ENCODE data around the gene PRKG1. TPM values are rescaled to one million over a fixed set of nuclear protein-coding genes. Genes with fewer than 3 reads are reported as not detected.

PRKG1 gene
- total and polyA plus RNA-seq, 2 experiments from 2014 or later, result 18.2 to 21.1 TPM

DNA sequence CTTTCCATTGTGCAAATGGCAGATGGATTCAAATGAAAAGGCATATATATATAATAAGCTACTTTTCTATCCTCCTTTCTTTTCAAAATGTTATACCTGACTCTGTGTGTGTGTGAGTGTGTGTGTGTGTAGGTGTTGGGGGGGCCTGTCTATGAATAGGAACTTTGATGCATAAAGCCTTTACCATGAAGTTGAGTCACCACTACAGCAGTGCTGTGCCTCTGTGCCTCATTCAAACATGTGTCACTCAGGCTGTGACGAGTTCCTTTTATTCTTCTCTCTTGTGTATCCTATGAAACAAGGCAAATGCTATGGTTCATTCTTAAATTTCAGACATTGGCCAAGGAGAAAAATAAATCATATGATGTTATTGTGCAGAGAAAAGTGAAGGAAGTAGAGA, 1187.1 kb downstream of the PRKG1 start:
- H4K20me1 ChIP-seq (replicated peaks; ENCODE audit: insufficient read depth), result no peaks in the 10 kb centered on the region
- H3F3A ChIP-seq (replicated peaks; ENCODE audit: low read depth), result no peaks in the 10 kb centered on the region
- H3K27me3 ChIP-seq (ENCODE audit: insufficient read depth), result no peaks in the 10 kb centered on the region
- H3K4me2 ChIP-seq, result no peak overlapping the region
- Mint-ChIP-seq H3K4me1 (peaks cover 31% of the 10 kb centered on the region), H3K9me3 (no peaks in the 10 kb centered on the region), H3K27me3 (ENCODE audit: insufficient read depth, low read depth, poor library complexity) (no peaks in the 10 kb centered on the region), H3K4me3 (no peak overlapping the region), H3K27ac (no peak overlapping the region), H3K36me3 (ENCODE audit: low read depth) (no peaks in the 10 kb centered on the region)
- TF ChIP-seq POLR2AphosphoS5 (IDR thresholded peaks at IDR 0.05; ENCODE audit: low read depth) (no peak), JUNB (IDR thresholded peaks at IDR 0.05; ENCODE audit: unreplicated experiment) (no peak), STAT1 (IDR thresholded peaks at IDR 0.05; ENCODE audit: unreplicated experiment) (no peak), EZH2phosphoT487 (IDR thresholded peaks at IDR 0.05; ENCODE audit: unreplicated experiment) (no peak), ZNF114 (CRISPR knock-in tag; IDR thresholded peaks at IDR 0.05) (no peak), EZH2 (IDR thresholded peaks at IDR 0.05; ENCODE audit: low read depth, unreplicated experiment) (no peak), ZNF331 (CRISPR knock-in tag; IDR thresholded peaks at IDR 0.05; ENCODE audit: low read depth) (no peak), NANOG (IDR thresholded peaks at IDR 0.05; ENCODE audit: borderline replicate concordance) (no peak), CREB1 (CRISPR knock-in tag; IDR thresholded peaks at IDR 0.05; ENCODE audit: low read depth) (no peak)
- TF ChIP-seq, protein P1, sequence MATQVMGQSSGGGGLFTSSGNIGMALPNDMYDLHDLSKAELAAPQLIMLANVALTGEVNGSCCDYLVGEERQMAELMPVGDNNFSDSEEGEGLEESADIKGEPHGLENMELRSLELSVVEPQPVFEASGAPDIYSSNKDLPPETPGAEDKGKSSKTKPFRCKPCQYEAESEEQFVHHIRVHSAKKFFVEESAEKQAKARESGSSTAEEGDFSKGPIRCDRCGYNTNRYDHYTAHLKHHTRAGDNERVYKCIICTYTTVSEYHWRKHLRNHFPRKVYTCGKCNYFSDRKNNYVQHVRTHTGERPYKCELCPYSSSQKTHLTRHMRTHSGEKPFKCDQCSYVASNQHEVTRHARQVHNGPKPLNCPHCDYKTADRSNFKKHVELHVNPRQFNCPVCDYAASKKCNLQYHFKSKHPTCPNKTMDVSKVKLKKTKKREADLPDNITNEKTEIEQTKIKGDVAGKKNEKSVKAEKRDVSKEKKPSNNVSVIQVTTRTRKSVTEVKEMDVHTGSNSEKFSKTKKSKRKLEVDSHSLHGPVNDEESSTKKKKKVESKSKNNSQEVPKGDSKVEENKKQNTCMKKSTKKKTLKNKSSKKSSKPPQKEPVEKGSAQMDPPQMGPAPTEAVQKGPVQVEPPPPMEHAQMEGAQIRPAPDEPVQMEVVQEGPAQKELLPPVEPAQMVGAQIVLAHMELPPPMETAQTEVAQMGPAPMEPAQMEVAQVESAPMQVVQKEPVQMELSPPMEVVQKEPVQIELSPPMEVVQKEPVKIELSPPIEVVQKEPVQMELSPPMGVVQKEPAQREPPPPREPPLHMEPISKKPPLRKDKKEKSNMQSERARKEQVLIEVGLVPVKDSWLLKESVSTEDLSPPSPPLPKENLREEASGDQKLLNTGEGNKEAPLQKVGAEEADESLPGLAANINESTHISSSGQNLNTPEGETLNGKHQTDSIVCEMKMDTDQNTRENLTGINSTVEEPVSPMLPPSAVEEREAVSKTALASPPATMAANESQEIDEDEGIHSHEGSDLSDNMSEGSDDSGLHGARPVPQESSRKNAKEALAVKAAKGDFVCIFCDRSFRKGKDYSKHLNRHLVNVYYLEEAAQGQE (IDR thresholded peaks at IDR 0.05; ENCODE audit: unreplicated experiment), result no peak
- TF ChIP-seq, protein P2, sequence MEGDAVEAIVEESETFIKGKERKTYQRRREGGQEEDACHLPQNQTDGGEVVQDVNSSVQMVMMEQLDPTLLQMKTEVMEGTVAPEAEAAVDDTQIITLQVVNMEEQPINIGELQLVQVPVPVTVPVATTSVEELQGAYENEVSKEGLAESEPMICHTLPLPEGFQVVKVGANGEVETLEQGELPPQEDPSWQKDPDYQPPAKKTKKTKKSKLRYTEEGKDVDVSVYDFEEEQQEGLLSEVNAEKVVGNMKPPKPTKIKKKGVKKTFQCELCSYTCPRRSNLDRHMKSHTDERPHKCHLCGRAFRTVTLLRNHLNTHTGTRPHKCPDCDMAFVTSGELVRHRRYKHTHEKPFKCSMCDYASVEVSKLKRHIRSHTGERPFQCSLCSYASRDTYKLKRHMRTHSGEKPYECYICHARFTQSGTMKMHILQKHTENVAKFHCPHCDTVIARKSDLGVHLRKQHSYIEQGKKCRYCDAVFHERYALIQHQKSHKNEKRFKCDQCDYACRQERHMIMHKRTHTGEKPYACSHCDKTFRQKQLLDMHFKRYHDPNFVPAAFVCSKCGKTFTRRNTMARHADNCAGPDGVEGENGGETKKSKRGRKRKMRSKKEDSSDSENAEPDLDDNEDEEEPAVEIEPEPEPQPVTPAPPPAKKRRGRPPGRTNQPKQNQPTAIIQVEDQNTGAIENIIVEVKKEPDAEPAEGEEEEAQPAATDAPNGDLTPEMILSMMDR (conservative IDR thresholded peaks at IDR 0.05; ENCODE audit: low read depth in 2 of 2), result no peak
- TF ChIP-seq, protein P3, sequence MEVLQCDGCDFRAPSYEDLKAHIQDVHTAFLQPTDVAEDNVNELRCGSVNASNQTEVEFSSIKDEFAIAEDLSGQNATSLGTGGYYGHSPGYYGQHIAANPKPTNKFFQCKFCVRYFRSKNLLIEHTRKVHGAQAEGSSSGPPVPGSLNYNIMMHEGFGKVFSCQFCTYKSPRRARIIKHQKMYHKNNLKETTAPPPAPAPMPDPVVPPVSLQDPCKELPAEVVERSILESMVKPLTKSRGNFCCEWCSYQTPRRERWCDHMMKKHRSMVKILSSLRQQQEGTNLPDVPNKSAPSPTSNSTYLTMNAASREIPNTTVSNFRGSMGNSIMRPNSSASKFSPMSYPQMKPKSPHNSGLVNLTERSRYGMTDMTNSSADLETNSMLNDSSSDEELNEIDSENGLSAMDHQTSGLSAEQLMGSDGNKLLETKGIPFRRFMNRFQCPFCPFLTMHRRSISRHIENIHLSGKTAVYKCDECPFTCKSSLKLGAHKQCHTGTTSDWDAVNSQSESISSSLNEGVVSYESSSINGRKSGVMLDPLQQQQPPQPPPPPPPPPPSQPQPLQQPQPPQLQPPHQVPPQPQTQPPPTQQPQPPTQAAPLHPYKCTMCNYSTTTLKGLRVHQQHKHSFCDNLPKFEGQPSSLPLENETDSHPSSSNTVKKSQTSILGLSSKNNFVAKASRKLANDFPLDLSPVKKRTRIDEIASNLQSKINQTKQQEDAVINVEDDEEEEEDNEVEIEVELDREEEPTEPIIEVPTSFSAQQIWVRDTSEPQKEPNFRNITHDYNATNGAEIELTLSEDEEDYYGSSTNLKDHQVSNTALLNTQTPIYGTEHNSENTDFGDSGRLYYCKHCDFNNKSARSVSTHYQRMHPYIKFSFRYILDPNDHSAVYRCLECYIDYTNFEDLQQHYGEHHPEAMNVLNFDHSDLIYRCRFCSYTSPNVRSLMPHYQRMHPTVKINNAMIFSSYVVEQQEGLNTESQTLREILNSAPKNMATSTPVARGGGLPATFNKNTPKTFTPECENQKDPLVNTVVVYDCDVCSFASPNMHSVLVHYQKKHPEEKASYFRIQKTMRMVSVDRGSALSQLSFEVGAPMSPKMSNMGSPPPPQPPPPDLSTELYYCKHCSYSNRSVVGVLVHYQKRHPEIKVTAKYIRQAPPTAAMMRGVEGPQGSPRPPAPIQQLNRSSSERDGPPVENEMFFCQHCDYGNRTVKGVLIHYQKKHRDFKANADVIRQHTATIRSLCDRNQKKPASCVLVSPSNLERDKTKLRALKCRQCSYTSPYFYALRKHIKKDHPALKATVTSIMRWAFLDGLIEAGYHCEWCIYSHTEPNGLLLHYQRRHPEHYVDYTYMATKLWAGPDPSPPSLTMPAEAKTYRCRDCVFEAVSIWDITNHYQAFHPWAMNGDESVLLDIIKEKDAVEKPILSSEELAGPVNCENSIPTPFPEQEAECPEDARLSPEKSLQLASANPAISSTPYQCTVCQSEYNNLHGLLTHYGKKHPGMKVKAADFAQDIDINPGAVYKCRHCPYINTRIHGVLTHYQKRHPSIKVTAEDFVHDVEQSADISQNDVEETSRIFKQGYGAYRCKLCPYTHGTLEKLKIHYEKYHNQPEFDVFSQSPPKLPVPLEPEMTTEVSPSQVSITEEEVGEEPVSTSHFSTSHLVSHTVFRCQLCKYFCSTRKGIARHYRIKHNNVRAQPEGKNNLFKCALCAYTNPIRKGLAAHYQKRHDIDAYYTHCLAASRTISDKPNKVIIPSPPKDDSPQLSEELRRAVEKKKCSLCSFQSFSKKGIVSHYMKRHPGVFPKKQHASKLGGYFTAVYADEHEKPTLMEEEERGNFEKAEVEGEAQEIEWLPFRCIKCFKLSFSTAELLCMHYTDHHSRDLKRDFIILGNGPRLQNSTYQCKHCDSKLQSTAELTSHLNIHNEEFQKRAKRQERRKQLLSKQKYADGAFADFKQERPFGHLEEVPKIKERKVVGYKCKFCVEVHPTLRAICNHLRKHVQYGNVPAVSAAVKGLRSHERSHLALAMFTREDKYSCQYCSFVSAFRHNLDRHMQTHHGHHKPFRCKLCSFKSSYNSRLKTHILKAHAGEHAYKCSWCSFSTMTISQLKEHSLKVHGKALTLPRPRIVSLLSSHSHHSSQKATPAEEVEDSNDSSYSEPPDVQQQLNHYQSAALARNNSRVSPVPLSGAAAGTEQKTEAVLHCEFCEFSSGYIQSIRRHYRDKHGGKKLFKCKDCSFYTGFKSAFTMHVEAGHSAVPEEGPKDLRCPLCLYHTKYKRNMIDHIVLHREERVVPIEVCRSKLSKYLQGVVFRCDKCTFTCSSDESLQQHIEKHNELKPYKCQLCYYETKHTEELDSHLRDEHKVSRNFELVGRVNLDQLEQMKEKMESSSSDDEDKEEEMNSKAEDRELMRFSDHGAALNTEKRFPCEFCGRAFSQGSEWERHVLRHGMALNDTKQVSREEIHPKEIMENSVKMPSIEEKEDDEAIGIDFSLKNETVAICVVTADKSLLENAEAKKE (CRISPR knock-in tag; IDR thresholded peaks at IDR 0.05), result no peak
- TF ChIP-seq, protein P4, sequence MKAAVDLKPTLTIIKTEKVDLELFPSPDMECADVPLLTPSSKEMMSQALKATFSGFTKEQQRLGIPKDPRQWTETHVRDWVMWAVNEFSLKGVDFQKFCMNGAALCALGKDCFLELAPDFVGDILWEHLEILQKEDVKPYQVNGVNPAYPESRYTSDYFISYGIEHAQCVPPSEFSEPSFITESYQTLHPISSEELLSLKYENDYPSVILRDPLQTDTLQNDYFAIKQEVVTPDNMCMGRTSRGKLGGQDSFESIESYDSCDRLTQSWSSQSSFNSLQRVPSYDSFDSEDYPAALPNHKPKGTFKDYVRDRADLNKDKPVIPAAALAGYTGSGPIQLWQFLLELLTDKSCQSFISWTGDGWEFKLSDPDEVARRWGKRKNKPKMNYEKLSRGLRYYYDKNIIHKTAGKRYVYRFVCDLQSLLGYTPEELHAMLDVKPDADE (IDR thresholded peaks at IDR 0.05), result no peak
- no peaks in the 10 kb centered on the region for H3K9me2 ChIP-seq (ENCODE audit: insufficient read depth)
- H3K79me2 ChIP-seq (replicated peaks; ENCODE audit: insufficient read depth), result no peaks in the 10 kb centered on the region
- ATAC-seq (no peak), DNase-seq (ENCODE audit: low spot score) (no peak)
- no peak overlapping the region for H3K4me3 ChIP-seq
- H3K4me1 ChIP-seq (ENCODE audit: insufficient read depth), result peaks cover 24% of the 10 kb centered on the region
- no peaks in the 10 kb centered on the region for H3K36me3 ChIP-seq (ENCODE audit: insufficient read depth)
- no peak overlapping the region for H3K27ac ChIP-seq (ENCODE audit: low read depth)
- no peak overlapping the region for H2AFZ ChIP-seq

All from GM23338 (cell line).